Prostate gland (tissue), 2 donors: ENCODE measurements around the gene MYOZ2. TPM values are rescaled to one million over a fixed set of nuclear protein-coding genes. Genes with fewer than 3 reads are reported as not detected.

Experiments used
- DNase-seq: peaks from one replicate; pipeline ENCODE4 v3.0.0-alpha.2; 2019; ENCODE audit warnings: low spot score
- H3K27ac ChIP-seq, 2 donors: fragments of 200-600 bp; sonication (generic); 2 replicates each; pipeline ENCODE4 v1.5.1; 2017 to 2019
- H3K27me3 ChIP-seq: fragments of 200-600 bp; sonication (generic); replicated peaks from 2 replicates; pipeline ENCODE4 v1.5.1; 2019; ENCODE audit not compliant: insufficient read depth
- H3K36me3 ChIP-seq, 2 donors: fragments of 200-600 bp; sonication (generic); 1 replicate in 1 of 2; 2 replicates in 1 of 2; pipeline versions ENCODE4 v1.5.1 to v1.8.1; 2017 to 2019
- H3K4me1 ChIP-seq: fragments of 200-600 bp; sonication (generic); replicated peaks from 2 replicates; pipeline ENCODE4 v1.5.1; 2019
- H3K4me3 ChIP-seq, 2 donors: fragments of 200-600 bp; sonication (generic); 2 replicates each; pipeline ENCODE4 v1.5.1; 2017 to 2019
- H3K9me3 ChIP-seq: fragments of 200-600 bp; sonication (generic); 2 replicates; pipeline ENCODE4 v1.5.1; 2017
- POLR2A ChIP-seq: fragments of 450-650 bp; IDR thresholded peaks from one replicate; pipeline ENCODE4 v1.6.1; 2016; ENCODE audit warnings: antibody characterized with exemption, mild to moderate bottlenecking
- POLR2AphosphoS5 ChIP-seq: sonication (generic); formaldehyde crosslinking; IDR thresholded peaks from one replicate; pipeline ENCODE4 v1.6.1; 2017; ENCODE audit warnings: antibody characterized with exemption
- WGBS: methylation state at CpG from one replicate; pipeline ENCODE4 v1.1.5; 2018; 5-methylcytosine and 5-hydroxymethylcytosine counted together
- intact Hi-C: fragments of 100-400 bp; cut with DNase I; formaldehyde crosslinking; loops from one replicate; pipeline ENCODE4 v1.14.2; 2022
- total RNA-seq, 2 donors: library from RNA; depleted of rRNA; stranded (reverse); fragments of >200 nt; gene quantifications; one replicate each; pipeline ENCODE4 v1.1.0, GENCODE V29; 2016
- TF ChIP-seq, protein P1 (sequence below), 4 experiments: fragments of 200-600 bp in 2 of 4; fragments of 450-650 bp in 2 of 4; sonication (generic) in 2 of 4; IDR thresholded peaks; 1 replicate in 3 of 4; 2 replicates in 1 of 4; pipeline ENCODE4 v1.5.1; 2016 to 2019; ENCODE audit warnings: antibody characterized with exemption in 4 of 4, mild to moderate bottlenecking in 2 of 4, moderate library complexity in 2 of 4

The MYOZ2 gene
- total RNA-seq, 2 donors from 2014 or later, result 2.1 to 5.5 TPM

GRCh38 chr4:119110121-119110520 lies 25.5 kb upstream of the MYOZ2 start:
- Histone ChIP-seq H3K27ac (no peak overlapping the region), H3K27me3 (no peaks in the 10 kb centered on the region), H3K4me3 (no peak overlapping the region), H3K36me3 (no peaks in the 10 kb centered on the region), H3K4me1 (no peaks in the 10 kb centered on the region), H3K9me3 (no peaks in the 10 kb centered on the region)
- TF ChIP-seq, protein P1, sequence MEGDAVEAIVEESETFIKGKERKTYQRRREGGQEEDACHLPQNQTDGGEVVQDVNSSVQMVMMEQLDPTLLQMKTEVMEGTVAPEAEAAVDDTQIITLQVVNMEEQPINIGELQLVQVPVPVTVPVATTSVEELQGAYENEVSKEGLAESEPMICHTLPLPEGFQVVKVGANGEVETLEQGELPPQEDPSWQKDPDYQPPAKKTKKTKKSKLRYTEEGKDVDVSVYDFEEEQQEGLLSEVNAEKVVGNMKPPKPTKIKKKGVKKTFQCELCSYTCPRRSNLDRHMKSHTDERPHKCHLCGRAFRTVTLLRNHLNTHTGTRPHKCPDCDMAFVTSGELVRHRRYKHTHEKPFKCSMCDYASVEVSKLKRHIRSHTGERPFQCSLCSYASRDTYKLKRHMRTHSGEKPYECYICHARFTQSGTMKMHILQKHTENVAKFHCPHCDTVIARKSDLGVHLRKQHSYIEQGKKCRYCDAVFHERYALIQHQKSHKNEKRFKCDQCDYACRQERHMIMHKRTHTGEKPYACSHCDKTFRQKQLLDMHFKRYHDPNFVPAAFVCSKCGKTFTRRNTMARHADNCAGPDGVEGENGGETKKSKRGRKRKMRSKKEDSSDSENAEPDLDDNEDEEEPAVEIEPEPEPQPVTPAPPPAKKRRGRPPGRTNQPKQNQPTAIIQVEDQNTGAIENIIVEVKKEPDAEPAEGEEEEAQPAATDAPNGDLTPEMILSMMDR (IDR thresholded peaks at IDR 0.05), result no peak
- TF ChIP-seq POLR2A (no peak), POLR2AphosphoS5 (no peak)
- intact Hi-C loops, result no loop called here
- 97% methylated on average over 2 of the region's 2 CpGs for WGBS
- DNase-seq, result no peak

GRCh38 chr4:119111296-119111695 lies 24.3 kb upstream of the MYOZ2 start:
- intact Hi-C loops, result no loop called here
- Histone ChIP-seq H3K9me3 (no peaks in the 10 kb centered on the region), H3K4me3 (no peak overlapping the region), H3K4me1 (no peaks in the 10 kb centered on the region), H3K27me3 (no peaks in the 10 kb centered on the region), H3K36me3 (no peaks in the 10 kb centered on the region), H3K27ac (no peak overlapping the region)
- TF ChIP-seq POLR2A (no peak), POLR2AphosphoS5 (no peak)
- TF ChIP-seq, protein P1 (IDR thresholded peaks at IDR 0.05), result no peak
- no peak for DNase-seq

GRCh38 chr4:119113033-119113655 lies 22.5 kb upstream of the MYOZ2 start:
- intact Hi-C loops, result no loop called here
- TF ChIP-seq, protein P1 (IDR thresholded peaks at IDR 0.05), result no peak
- TF ChIP-seq POLR2AphosphoS5, result peak; percentile 45
- H3K4me3 ChIP-seq, result no peak overlapping the region
- H3K9me3 ChIP-seq, result no peaks in the 10 kb centered on the region
- no peaks in the 10 kb centered on the region for H3K36me3 ChIP-seq
- H3K27ac ChIP-seq, result no peak overlapping the region
- no peaks in the 10 kb centered on the region for H3K27me3 ChIP-seq
- no peak for DNase-seq
- H3K4me1 ChIP-seq, result no peaks in the 10 kb centered on the region

- H3K27ac ChIP-seq, result no peak overlapping the region
Measured at GRCh38 chr4:119116021-119116420, 19.6 kb upstream of the MYOZ2 start.

More at GRCh38 chr4:119116021-119116420, 19.6 kb upstream of the MYOZ2 start:
- Histone ChIP-seq H3K27me3 (no peaks in the 10 kb centered on the region), H3K36me3 (no peaks in the 10 kb centered on the region), H3K9me3 (no peaks in the 10 kb centered on the region), H3K4me3 (no peak overlapping the region), H3K4me1 (no peaks in the 10 kb centered on the region)
- intact Hi-C loops, result no loop called here
- WGBS, result 95% methylated on average over 4 of the region's 4 CpGs
- DNase-seq, result no peak
- TF ChIP-seq, protein P1 (IDR thresholded peaks at IDR 0.05), result no peak
- TF ChIP-seq POLR2A, result no peak
- TF ChIP-seq POLR2AphosphoS5, result no peak
